Measurements from ENCODE around the gene RASAL2. TPM values are rescaled to one million over a fixed set of nuclear protein-coding genes. Genes with fewer than 3 reads are reported as not detected.

RASAL2 gene
- total and polyA plus RNA-seq, 2 of the 4 experiments (the other 2 are of a cell fraction), result 13.1 to 20.6 TPM

DNA sequence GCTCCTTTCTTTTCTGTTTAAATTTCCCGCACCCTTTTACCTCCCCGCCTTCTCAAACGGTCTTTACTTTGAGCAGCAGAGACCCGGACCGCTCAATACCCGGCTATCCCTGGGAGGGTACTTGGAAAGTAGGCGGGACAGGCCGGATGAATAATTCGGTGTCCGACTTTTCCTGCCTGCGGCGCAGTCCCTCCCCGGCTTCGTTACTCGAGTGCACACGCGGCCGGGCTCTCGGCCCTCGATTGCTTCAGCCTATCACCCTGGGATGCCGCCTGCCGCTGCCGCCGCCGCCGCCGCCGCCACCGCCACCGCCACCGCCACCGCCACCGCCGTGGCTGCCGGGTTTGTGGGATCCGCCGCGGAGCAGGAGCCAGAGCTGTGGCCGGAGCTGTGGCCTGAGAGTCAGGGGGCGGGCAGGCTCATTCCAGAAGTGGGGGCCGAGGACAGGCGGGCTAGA is 382 bp upstream of the RASAL2 start:
- Histone ChIP-seq H2BK5ac (ENCODE audit: low read depth, low read length, poor library complexity, severe bottlenecking) (peak overlapping the region; percentile 89), H4K91ac (ENCODE audit: insufficient read depth, low read depth, low read length) (0 out of 2 replicates have a peak overlapping the region, but pooled peaks have one; percentile 2), H2BK20ac (ENCODE audit: low read depth, low read length) (no peak overlapping the region), H3K27me3 (ENCODE audit: control insufficient read depth, insufficient read depth, low read length) (no peaks in the 10 kb centered on the region), H3K4ac (ENCODE audit: low read depth, low read length) (no peak overlapping the region; the same call in 1 of the 2 replicates), H2AFZ (replicated peaks; ENCODE audit: low read length, poor library complexity) (peak overlapping the region; percentile 96), H4K5ac (ENCODE audit: low read depth, low read length) (peak overlapping the region; percentile 11; the same call in 1 of the 2 replicates), H2AK9ac (replicated peaks; ENCODE audit: low read depth, low read length, poor library complexity) (peak overlapping the region; percentile 20), H3K14ac (replicated peaks; ENCODE audit: low read depth, low read length) (peak overlapping the region; percentile 49), H3K23ac (ENCODE audit: low read depth, low read length) (peak overlapping the region; percentile 46; the same call in 1 of the 2 replicates), H3K4me1 (ENCODE audit: control insufficient read depth, insufficient read depth, low read length) (peaks cover 9% of the 10 kb centered on the region; the same call in 1 of the 2 replicates), H3K9me3 (ENCODE audit: control insufficient read depth, insufficient read depth, low read length) (no peaks in the 10 kb centered on the region), H3K36me3 (ENCODE audit: control insufficient read depth, insufficient read depth, low read length) (no peaks in the 10 kb centered on the region), H3K79me1 (ENCODE audit: low read depth in 1 of 2, low read length in 2 of 2) (peaks cover 10 to 34% of the 10 kb centered on the region in 2 experiments), H2BK15ac (ENCODE audit: low read depth, low read length) (0 out of 3 replicates have a peak overlapping the region, but pooled peaks have one; percentile 0), H3K4me3 (ENCODE audit: insufficient read depth, low read depth, low read length) (peak overlapping the region; percentile 77), H3K56ac (ENCODE audit: extremely low read depth, insufficient read depth, low read length) (peak overlapping the region; percentile 73), H3K9me1 (ENCODE audit: insufficient read depth, low read length) (no peaks in the 10 kb centered on the region; the same call in 1 of the 2 replicates), H2BK120ac (ENCODE audit: low read depth, low read length) (peak overlapping the region; percentile 73), H3K9ac (ENCODE audit: low read depth, low read length) (peak overlapping the region; percentile 72), H4K8ac (ENCODE audit: low read depth in 2 of 2, low read length in 2 of 2) (peak overlapping the region; percentile 22 to 83; a peak in 3 of 4 replicates), H3K18ac (ENCODE audit: low read depth, low read length) (no peak overlapping the region; the same call in 1 of the 2 replicates), H3K27ac (ENCODE audit: insufficient read depth, low read length) (peak overlapping the region; percentile 70), H2AK5ac (ENCODE audit: low read depth, low read length) (no peak overlapping the region), H3K4me2 (ENCODE audit: low read depth, low read length) (peak overlapping the region; percentile 97), H4K20me1 (ENCODE audit: insufficient read depth, low read length) (no peaks in the 10 kb centered on the region; the same call in 1 of the 2 replicates)
- intact Hi-C loops (cut with micrococcal nuclease), result loop anchor here (1.0 to 5.0 kb wide), 3 partner anchors 36 to 144 kb away; no protein-coding TSS in a partner anchor
- dilution Hi-C loops (cut with HindIII; ENCODE audit: low sequenced_read_pairs, unreplicated experiment), result no loop called here
- no TSS peak for BruUV-seq (replicated peaks)
- peak; percentile 85 for ATAC-seq (ENCODE audit: low read depth)
- peak; percentile 96 for DNase-seq
- TF ChIP-seq BHLHE40 (IDR thresholded peaks at IDR 0.05; ENCODE audit: low read depth, low read length), result peak; percentile 43; the same call in 1 of the 2 replicates
- TF ChIP-seq MAFK (IDR thresholded peaks at IDR 0.05; ENCODE audit: low read depth, low read length), result 0 out of 2 replicates have a peak, but pooled peaks have one; percentile 1
- peak; percentile 87 for TF ChIP-seq MXI1 (IDR thresholded peaks at IDR 0.05; ENCODE audit: borderline replicate concordance, low read depth, low read length)
- peak; percentile 74 for TF ChIP-seq MAZ (IDR thresholded peaks at IDR 0.05; ENCODE audit: borderline replicate concordance, low read depth, low read length)
- TF ChIP-seq, protein P1, sequence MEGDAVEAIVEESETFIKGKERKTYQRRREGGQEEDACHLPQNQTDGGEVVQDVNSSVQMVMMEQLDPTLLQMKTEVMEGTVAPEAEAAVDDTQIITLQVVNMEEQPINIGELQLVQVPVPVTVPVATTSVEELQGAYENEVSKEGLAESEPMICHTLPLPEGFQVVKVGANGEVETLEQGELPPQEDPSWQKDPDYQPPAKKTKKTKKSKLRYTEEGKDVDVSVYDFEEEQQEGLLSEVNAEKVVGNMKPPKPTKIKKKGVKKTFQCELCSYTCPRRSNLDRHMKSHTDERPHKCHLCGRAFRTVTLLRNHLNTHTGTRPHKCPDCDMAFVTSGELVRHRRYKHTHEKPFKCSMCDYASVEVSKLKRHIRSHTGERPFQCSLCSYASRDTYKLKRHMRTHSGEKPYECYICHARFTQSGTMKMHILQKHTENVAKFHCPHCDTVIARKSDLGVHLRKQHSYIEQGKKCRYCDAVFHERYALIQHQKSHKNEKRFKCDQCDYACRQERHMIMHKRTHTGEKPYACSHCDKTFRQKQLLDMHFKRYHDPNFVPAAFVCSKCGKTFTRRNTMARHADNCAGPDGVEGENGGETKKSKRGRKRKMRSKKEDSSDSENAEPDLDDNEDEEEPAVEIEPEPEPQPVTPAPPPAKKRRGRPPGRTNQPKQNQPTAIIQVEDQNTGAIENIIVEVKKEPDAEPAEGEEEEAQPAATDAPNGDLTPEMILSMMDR (conservative IDR thresholded peaks at IDR 0.05; ENCODE audit: low read depth, low read length), result no peak
- in situ Hi-C loops (cut with MboI; ENCODE audit: low sequenced_read_pairs), result no loop called here
- ChIA-PET POLR2A (ENCODE audit: unreplicated experiment) (interaction anchor here (0.6 kb wide), 2 partner anchors 31 to 146 kb away, joined by 3 to 5 read pairs; no protein-coding TSS in a partner anchor), CTCF (interaction anchor here (0.6 to 2.6 kb wide), 2 partner anchors 62 to 184 kb away, joined by 3 to 10 read pairs; no protein-coding TSS in a partner anchor)
- WGBS, 2 experiments (ENCODE audit: extremely low coverage in 2 of 2, insufficient read length in 1 of 2), result 0% methylated on average over 1 of the region's 42 CpGs; no CpG with 5 or more reads in 1 of the 2 experiments
